SK-N-SH (cell line): ENCODE measurements around the gene ZPLD1.

Experiments used
- ELF1 ChIP-seq: IDR thresholded peaks from 2 replicates; pipeline ENCODE4 v1.4.0; 2012
- EP300 ChIP-seq, 2 experiments: IDR thresholded peaks; 2 replicates each; pipeline versions ENCODE4 v1.4.0 to v1.6.1; 2012; ENCODE audit warnings: borderline replicate concordance in 1 of 2, low read depth in 1 of 2, low read length in 1 of 2
- EZH2phosphoT487 ChIP-seq: fragments of 200-600 bp; sonication (generic); IDR thresholded peaks from 2 replicates; pipeline ENCODE4 v1.6.1; 2017; ENCODE audit warnings: low read depth, mixed run types, mild to moderate bottlenecking, antibody characterized with exemption, moderate library complexity, borderline replicate concordance
- FOSL2 ChIP-seq: IDR thresholded peaks from 2 replicates; pipeline ENCODE4 v1.4.0; 2012; ENCODE audit warnings: low read depth, mild to moderate bottlenecking, moderate library complexity, borderline replicate concordance
- GABPA ChIP-seq: IDR thresholded peaks from 2 replicates; pipeline ENCODE4 v1.4.0; 2012; ENCODE audit warnings: low read depth, mild to moderate bottlenecking
- MXI1 ChIP-seq: IDR thresholded peaks from 2 replicates; pipeline ENCODE4 v1.6.1; 2012; ENCODE audit warnings: mild to moderate bottlenecking, low read depth, low read length, improper control_type of control experiment
- SMC3 ChIP-seq: IDR thresholded peaks from 2 replicates; pipeline ENCODE4 v1.6.1; 2012; ENCODE audit warnings: low read depth, low read length, improper control_type of control experiment
- TAF1 ChIP-seq: IDR thresholded peaks from 2 replicates; pipeline ENCODE4 v1.6.1; 2012; ENCODE audit warnings: low read depth, mild to moderate bottlenecking, low read length, moderate library complexity, borderline replicate concordance
- TEAD4 ChIP-seq: IDR thresholded peaks from 2 replicates; pipeline ENCODE4 v1.4.0; 2012; ENCODE audit warnings: mild to moderate bottlenecking, borderline replicate concordance; ENCODE audit not compliant: insufficient read depth
- YY1 ChIP-seq: IDR thresholded peaks from 2 replicates; pipeline ENCODE4 v1.4.0; 2012; ENCODE audit warnings: low read depth, mild to moderate bottlenecking
- TF ChIP-seq, protein P1 (sequence below): IDR thresholded peaks from 2 replicates; pipeline ENCODE4 v1.6.1; 2012; ENCODE audit warnings: mild to moderate bottlenecking, low read depth, low read length, moderate library complexity
- TF ChIP-seq, protein P2 (sequence below): fragments of 200-600 bp; sonication (generic); IDR thresholded peaks from 2 replicates; pipeline ENCODE4 v1.6.1; 2017; ENCODE audit warnings: antibody characterized with exemption, mild to moderate bottlenecking, moderate library complexity
- TF ChIP-seq, protein P3 (sequence below): IDR thresholded peaks from 2 replicates; pipeline ENCODE4; 2012
- TF ChIP-seq, protein P4 (sequence below): IDR thresholded peaks from 2 replicates; pipeline ENCODE4 v1.4.0; 2012; ENCODE audit warnings: low read depth

DNA sequence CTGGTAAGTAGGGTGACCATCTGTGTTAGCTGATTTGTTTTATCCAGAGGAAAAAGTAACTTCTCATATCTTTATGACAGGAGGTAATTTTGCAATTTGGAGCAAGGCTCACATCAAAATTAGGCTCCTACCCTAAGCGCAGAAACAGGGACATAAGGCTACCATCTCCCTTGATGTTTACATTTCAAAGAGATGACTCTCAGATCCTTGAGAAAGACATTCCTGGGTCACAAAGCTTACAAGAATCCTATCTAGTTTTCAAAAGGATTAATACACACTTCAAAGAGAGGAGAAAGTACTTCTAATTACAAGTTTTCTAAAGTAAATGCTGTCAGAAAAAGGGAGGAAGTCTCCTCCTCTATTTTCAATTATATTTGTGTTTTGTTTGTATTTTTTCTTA is 7.0 kb downstream of the ZPLD1 start:
- TF ChIP-seq, protein P1, sequence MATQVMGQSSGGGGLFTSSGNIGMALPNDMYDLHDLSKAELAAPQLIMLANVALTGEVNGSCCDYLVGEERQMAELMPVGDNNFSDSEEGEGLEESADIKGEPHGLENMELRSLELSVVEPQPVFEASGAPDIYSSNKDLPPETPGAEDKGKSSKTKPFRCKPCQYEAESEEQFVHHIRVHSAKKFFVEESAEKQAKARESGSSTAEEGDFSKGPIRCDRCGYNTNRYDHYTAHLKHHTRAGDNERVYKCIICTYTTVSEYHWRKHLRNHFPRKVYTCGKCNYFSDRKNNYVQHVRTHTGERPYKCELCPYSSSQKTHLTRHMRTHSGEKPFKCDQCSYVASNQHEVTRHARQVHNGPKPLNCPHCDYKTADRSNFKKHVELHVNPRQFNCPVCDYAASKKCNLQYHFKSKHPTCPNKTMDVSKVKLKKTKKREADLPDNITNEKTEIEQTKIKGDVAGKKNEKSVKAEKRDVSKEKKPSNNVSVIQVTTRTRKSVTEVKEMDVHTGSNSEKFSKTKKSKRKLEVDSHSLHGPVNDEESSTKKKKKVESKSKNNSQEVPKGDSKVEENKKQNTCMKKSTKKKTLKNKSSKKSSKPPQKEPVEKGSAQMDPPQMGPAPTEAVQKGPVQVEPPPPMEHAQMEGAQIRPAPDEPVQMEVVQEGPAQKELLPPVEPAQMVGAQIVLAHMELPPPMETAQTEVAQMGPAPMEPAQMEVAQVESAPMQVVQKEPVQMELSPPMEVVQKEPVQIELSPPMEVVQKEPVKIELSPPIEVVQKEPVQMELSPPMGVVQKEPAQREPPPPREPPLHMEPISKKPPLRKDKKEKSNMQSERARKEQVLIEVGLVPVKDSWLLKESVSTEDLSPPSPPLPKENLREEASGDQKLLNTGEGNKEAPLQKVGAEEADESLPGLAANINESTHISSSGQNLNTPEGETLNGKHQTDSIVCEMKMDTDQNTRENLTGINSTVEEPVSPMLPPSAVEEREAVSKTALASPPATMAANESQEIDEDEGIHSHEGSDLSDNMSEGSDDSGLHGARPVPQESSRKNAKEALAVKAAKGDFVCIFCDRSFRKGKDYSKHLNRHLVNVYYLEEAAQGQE, result no peak
- TF ChIP-seq MXI1 (no peak), EP300 (IDR thresholded peaks at IDR 0.05; ENCODE audit: borderline replicate concordance in 1 of 2, low read depth in 1 of 2, low read length in 1 of 2) (no peak), ELF1 (no peak), EZH2phosphoT487 (no peak), SMC3 (no peak), TAF1 (no peak), FOSL2 (no peak), GABPA (no peak), YY1 (no peak), TEAD4 (no peak)
- TF ChIP-seq, protein P2, sequence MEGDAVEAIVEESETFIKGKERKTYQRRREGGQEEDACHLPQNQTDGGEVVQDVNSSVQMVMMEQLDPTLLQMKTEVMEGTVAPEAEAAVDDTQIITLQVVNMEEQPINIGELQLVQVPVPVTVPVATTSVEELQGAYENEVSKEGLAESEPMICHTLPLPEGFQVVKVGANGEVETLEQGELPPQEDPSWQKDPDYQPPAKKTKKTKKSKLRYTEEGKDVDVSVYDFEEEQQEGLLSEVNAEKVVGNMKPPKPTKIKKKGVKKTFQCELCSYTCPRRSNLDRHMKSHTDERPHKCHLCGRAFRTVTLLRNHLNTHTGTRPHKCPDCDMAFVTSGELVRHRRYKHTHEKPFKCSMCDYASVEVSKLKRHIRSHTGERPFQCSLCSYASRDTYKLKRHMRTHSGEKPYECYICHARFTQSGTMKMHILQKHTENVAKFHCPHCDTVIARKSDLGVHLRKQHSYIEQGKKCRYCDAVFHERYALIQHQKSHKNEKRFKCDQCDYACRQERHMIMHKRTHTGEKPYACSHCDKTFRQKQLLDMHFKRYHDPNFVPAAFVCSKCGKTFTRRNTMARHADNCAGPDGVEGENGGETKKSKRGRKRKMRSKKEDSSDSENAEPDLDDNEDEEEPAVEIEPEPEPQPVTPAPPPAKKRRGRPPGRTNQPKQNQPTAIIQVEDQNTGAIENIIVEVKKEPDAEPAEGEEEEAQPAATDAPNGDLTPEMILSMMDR, result no peak
- TF ChIP-seq, protein P3, sequence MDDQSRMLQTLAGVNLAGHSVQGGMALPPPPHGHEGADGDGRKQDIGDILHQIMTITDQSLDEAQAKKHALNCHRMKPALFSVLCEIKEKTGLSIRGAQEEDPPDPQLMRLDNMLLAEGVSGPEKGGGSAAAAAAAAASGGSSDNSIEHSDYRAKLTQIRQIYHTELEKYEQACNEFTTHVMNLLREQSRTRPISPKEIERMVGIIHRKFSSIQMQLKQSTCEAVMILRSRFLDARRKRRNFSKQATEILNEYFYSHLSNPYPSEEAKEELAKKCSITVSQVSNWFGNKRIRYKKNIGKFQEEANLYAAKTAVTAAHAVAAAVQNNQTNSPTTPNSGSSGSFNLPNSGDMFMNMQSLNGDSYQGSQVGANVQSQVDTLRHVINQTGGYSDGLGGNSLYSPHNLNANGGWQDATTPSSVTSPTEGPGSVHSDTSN, result no peak
- TF ChIP-seq, protein P4, sequence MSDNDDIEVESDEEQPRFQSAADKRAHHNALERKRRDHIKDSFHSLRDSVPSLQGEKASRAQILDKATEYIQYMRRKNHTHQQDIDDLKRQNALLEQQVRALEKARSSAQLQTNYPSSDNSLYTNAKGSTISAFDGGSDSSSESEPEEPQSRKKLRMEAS, result no peak
